Embryonic facial prominence (tissue), 1 donor: Measurements from ENCODE around the gene STAB1.

Source experiments
- DNase-seq: peaks from one replicate; pipeline ENCODE4 v3.0.0-alpha.2; 2016; ENCODE audit errors: extremely low spot score

The STAB1 gene

GRCh38 chr3:52461874-52462273 lies 33.3 kb upstream of the STAB1 start:
- no peak for DNase-seq

DNA sequence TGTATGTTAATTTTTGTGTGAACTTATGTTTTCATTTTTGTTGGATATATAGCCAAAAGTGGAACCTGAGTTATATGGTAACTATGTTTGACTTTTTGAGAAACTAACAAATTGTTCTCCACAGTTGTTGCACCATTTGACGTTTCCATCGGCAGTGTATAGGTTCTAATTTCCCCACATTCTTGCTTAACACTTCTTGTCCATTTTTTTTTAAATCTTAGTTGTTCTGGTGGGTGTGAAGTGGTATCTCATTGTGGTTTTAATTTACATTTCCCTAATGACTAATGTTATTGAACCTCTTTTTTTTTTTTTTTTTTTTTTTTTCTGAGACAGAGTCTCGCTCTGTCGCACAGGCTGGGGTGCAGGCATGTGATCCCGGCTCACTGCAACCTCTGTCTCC lies 31.7 kb upstream of the STAB1 start:
- DNase-seq, result no peak

GRCh38 chr3:52468336-52468735 lies 26.8 kb upstream of the STAB1 start:
- no peak for DNase-seq

DNA sequence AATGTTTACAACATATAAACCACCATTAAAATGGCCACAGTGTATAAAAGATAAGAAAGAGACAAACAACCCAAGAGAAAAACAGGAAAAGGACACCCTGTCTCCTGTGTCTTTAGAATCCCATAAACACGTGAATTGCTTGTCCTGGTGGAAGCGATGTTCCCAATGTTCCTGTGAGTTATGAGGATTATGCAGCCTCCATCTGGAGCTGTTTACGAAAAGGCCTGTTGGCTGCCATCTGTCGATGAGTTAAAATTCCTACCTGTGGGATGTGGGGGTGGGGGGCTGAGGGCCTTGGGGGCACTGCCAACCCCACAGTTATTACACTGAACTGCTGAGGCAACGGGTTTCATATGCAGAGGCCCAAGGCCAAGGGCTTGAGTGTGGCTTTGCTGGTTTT lies 26.1 kb upstream of the STAB1 start:
- no peak for DNase-seq

DNA sequence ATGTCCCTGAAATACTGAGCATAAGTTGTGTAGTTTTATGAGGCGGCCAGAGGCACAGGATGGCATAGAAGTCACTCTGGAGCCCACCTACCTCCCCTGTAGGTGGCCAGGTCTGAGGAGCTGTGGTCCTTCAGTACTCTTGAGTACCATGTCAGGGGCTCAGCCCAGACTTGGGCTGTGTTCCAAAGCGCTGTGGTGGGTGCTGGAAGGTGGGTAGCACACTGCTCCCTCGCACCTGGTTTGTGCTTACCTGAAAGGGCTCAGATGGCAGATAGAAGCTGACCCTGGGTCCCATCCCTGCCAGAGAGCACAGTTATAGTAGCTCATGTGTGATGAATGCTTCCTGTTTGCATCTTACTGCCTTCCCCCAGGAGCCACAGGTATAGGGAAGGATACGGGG lies 24.2 kb upstream of the STAB1 start:
- no peak for DNase-seq

DNA sequence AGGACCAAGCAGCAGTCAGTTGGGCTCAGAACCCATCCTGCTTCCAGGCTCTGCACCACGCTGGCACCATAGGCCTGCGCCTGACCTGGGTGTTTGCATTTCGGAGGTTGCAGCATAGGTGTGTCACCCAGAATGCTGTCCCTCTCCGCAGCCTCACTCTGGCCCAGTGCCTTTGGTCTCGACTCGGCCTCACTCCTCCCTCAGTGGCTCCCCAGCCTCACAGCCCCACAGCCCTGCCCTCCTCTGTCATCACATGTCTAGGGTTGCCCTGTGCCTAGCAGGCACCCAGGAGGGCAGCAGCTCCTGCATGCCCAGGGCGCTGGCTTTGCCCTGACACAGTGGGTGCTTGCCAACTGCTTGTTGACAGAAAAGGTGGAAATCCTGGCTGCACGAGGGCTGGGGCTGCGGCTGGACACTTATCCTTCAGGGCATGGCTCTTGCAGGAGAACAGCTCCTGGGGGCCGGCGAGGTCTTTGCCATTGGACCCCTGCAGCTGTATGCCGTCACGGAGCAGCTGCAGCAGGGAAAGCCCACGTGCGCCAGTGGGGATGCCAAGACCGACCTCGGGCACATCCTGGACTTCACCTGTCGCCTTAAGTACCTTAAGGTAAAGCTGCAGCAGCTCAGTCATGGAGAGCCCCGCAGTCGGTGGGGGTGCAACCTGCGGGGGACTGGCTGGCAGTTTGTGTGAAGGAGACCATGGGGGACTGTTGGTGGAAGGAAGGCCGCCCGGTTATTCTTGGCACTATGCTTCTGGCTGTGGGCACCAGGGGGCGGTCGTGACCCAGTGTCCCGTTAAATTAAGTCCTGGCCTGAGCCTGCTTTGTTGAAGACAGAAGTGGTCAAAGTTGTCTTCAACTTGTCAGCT lies 23.5 kb upstream of the STAB1 start:
- no peak for DNase-seq

- DNase-seq, result no peak
Observed at GRCh38 chr3:52472239-52473000, 22.7 kb upstream of the STAB1 start.

- DNase-seq, result no peak
Observed at GRCh38 chr3:52473026-52473425, 22.1 kb upstream of the STAB1 start.

GRCh38 chr3:52477076-52477795 lies 17.9 kb upstream of the STAB1 start:
- DNase-seq, result no peak

GRCh38 chr3:52477796-52478095 lies 17.4 kb upstream of the STAB1 start:
- DNase-seq, result no peak

DNA sequence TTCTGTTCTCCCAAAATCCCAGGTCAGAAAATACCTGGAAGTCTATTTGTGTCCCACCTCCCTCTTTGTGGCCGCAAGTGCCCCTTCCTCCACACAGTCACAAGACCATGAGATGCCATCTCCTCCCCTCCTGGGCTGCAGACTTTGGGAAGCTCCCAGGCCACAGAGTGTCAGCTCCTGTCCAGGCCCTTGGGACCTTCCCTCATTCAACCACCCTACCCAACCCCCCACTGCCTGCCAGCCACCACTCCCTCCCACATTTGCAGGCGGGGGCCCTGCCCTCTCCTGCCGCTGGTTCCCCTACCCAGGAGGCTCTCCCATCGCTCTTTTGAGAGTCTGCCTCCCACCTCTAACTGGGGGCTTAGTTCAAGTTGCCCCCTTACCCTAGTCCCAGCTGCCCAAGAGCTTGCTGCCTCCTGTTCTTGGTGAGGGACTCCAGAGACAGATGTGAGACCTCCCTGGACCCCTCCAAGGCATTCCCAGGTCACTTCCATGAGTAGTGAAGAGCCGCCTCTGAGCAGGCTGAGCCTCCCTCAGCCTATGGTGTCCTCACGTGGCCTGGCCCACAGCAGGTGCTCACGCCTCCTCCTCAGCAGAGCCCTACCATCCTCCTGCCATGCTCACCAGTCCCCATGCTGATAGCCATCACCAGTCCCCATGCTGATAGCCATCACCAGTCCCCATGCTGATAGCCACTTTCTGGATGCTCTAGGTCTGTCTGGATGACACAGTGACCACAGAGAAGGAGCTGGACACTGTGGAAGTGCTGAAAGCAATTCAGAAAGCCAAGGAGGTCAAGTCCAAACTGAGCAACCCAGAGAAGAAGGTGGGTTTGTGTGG lies 15.9 kb upstream of the STAB1 start:
- no peak for DNase-seq

DNA sequence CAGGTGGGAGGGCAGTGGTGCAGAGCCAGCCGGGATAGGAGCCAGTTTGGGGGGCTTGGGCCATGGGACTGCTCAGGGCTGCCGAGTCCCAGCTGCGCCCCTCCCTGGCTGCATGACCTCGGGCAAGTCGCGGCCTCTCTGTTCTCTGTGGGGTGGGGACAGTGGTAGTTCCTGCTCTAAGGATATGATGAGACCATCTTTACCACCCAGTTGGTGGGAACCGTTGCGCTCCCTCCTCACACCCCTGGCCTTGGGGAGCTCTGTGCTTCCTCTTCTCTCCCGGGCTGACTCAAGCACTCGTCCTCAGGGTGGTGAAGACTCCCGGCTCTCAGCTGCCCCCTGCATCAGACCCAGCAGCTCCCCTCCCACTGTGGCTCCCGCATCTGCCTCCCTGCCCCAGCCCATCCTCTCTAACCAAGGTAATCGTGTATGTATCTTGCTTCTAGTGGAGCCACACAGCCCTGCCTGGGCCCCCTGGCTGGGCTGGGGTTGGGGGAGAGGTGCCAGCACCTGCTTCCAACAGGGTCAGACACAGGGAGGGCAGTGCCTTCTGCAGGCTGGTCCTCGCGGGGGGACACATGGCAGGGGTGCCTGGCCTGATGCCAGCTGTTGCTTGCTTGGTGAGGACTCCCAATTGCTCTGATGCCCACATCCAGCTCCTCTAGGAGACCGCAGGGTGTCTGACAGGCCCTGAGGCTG lies 15.1 kb upstream of the STAB1 start:
- DNase-seq, result no peak

- DNase-seq, result no peak
Observed at GRCh38 chr3:52480768-52481715, 14.1 kb upstream of the STAB1 start.

- DNase-seq, result no peak
Observed at GRCh38 chr3:52481819-52482521, 13.2 kb upstream of the STAB1 start.

DNA sequence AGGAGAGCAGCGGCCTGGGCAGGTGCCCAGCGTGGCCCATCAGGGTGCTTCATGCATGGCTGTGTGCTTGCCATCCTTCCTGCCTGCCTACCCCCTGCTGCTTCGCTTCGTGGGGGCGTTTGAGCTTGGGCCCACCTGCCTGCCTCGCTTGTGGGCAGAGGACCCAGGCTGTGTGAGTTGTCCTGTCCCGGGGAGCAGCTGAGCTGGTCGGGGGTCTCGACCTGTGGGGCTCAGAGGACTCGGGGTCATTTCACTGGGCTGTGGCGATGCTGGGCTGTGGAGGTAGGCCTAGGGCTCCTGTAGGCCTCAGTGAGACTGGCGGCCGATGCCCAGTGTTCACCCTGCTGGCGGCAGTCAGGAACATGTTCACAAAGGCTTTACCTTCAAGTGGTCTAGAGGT lies 12.1 kb upstream of the STAB1 start:
- no peak for DNase-seq

DNA sequence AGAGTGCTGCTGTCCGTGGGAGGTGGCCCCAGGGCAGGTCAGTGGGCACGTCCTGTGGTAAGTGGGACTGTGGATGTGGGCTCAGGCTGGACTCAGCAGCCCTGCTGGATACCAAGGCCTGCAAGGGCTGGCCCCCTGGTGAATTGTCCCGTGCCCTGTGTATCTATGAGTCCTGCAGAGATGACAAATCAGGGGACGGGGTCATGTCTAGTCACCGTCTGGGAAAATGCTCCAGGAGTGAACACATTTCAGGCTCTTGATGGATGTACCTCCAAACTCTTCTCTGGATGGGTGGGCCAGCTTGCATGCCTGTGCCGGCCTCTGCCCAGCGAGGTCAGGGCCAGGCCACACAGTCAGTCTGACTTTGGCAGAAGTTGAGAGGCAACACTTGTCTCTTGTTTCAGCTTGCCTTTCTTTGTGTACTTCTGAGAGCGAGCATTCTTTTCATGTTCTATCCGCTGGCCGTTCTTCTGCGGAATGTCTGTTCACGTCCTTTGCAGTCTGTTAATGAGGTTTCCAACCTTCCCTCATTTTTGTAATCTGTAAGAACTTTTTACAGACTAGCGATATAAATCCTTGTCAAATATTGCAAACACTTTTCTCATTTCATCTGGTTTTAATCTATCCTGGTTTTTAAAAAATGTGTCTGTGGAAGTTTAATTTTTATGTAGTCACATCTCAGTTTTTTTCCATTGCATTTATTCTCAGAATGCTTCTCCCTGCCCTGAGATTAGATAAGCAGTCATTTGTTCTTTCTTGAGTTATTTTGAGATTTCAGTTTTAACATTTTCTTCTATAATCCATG lies 11.4 kb upstream of the STAB1 start:
- no peak for DNase-seq

GRCh38 chr3:52484680-52485461 lies 10.3 kb upstream of the STAB1 start:
- DNase-seq, result no peak
